GM18519 (cell line): ENCODE measurements around the gene VPS54.
"Not testable (repeated sequence)": the region's sequence is repeated elsewhere in the genome, so short reads cannot be mapped to it uniquely, and the experiment has no call there.

Experiments
- ATAC-seq: cut with Tn5 transposase; IDR thresholded peaks from one replicate; pipeline ENCODE4 v1.9.1; 2021; ENCODE audit warnings: mild to moderate bottlenecking, moderate library complexity; ENCODE audit not compliant: unreplicated experiment, low FRiP score

VPS54 gene

DNA sequence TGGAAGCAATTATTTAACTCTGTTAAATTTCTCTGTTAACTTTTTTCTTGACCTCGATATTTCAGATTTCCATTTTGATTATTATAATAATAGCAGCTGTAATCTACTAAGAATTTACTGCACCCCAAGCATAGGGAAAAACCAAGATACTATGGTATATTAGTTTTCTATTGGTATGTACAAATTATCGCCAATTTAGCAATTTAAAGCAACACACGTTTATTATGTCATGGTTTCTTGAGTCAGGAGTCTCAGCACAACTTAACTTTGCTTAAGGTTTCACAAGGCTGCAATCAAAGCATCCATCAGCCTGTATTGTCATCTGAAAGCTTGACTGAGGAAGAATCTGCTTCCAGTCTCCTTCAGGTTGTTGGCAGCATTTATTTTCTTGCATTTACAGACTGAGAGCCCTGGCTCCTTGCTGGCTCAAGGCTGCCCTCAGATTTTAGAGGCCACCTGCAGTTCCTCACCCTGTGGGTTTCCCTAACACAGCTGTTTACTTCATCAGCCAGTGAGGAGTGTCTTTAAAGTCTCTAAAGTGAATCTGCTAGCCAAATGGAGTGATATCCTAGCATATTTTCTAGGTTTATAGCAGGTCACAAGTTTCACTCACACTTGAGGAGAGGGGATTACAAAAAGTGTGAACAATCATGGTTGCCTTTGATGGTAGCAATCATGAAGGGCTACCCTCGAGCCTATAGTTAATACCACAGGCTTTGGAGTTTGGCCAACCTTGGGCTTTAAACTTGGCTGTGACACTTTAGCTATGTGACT, 4.4 kb upstream of the VPS54 start:
- no peak for ATAC-seq

DNA sequence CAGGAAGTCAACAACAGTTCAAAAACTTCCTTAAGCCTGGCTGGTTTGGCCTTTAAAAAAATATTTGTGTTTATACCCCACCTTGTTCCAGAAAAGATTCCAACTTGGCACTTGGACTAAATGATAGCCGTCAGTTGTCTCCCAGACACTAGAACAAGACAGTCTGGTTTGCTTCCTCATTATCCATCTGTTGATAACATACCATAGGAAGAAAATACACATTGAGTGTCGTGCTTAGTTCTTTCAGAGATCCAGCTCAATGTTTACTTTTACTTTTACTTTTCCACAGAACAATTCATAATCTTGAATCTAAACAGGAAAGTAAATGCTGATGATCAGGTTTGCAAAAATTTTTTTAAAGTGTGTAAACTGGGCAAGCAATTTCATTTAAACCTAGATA, 2.4 kb upstream of the VPS54 start:
- ATAC-seq = no peak

DNA sequence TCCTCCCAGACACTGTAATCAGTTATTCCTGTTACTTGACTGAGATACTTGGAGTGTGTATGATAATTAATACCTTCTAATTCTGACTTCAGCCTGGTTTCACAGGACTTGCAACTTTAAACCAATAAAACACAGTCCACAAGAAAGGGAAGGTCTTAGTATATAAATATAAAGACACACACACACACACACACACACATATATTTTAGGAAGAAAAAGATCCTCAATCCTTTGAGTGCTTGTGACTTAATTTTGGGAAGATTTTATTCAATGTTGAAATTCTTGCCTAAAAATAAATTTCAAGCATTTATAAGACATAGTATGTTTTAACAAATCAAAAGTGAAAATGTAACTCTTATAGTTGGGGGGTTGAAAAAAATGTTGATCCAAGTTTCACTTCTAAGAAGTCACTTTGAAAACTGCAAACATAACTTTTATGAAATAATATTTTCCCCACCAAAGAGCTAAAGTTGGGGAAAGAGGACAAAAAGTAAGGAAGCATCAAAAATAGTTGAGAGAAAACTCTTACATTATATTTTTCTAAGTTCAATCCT, 824 bp upstream of the VPS54 start:
- no peak for ATAC-seq

DNA sequence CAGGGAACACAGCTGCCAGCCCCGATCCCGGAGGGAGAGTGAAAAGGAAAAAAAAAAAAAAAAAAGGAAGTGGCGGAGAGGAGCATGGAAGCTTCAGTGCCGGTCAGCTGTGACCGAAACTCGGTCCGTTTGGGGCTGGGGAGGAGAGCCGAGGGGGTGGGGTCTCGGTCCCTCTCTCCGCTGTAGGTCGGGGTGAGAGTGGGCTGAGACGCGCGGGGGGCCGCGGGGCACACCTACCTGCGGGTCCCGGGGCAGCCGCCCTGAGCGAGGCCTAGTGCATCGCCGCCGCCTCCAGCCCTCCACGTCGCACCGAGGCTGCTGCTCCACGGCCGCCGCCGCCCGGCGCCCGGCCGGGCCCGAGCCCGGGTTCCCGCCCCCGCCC, 536 bp downstream of the VPS54 start:
- ATAC-seq = peak; percentile 22

DNA sequence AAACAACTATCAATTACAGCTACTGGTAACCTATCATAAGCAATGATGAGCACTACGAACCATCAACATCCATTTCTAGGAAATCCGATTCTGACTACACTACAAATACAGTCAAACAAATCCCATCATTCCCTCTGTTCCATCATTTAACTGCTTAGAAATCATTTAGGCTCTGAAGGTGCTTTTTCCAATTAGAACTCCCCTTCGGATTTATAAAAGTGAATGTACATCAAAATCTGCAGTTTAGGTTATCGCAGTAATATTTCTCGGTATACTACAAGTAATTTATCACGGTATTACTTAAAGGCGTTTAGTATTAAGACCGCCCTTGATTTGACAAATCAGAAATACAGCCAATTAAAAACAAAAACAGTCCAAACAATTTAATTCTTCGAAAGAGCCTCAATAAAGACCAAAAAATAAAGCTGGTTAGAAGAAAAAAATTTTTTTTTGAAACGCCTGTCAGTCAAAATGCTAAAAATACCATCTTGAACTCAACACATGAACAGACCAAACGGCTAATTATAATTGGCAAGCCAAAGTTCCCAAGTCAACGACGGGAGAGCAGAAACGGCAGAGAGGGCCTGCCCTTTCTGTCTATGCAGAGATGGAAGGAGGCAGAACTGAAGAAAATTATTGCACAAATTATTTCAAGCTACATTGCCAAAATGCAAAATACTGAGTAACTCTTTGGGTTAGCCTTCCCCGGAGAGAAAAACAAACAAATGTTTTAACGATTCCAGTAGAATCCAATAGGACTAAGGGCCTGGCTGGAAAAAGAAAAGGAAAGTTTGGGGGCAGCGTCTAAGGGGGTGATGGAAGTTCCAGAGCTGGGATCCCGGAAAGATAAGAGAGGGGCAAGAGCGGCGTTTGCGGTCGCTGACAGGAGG, 1.2 kb downstream of the VPS54 start:
- ATAC-seq = no peak

DNA sequence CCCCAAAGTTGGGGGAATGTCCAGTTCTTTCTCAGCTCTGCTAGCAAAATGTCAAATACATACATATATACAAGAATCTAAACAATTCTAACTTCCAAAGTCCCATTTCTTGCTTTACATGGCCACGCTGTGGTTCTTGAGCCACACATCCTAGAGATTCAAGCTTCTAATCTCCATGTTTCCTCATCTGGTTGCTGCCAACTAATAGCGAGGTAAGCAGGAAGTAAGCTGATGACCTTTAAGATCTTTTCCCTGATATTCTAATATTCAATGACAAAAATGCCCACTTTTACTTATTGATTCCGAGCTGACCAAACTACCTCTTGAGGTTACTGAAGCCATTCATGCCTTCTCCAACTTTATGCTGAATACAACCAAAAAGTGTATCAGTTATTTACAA, 3.3 kb downstream of the VPS54 start:
- ATAC-seq = no peak

DNA sequence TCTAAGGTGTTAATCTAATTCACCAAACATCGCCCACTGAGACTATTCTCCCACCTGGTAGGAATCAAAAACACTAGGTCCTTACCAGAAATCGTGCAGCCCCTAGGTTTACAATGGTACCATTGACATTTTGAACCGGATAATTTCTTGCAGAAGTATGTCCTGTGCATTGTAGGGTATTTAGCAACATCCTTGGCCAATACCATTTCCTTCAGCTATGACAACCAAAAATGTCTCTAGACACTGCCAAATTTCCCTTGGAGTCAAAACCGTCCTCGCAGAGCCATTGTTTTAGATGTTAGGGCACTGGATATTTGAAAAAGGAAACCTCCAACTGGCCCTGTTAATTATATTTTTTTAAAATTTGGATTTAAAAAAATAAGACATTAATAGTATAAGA, 3.8 kb downstream of the VPS54 start:
- no peak for ATAC-seq

DNA sequence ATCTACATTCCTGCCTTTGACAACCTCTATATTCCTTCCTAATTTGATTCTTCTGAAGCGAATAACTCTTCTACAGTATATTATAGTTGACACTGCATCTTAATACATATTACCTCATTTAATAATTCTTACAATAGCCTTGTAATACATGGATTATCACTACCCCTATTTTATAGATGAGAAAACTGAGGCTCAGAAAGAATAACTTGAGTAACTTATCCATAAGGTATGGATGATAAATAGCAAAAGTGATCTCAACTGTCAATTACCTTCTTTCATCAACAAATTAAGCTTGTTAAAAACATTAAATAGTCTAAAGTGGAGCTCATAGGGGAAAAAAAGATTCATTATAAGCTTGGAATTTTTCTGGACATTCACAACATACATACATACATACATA, 4.6 kb downstream of the VPS54 start:
- no peak for ATAC-seq

DNA sequence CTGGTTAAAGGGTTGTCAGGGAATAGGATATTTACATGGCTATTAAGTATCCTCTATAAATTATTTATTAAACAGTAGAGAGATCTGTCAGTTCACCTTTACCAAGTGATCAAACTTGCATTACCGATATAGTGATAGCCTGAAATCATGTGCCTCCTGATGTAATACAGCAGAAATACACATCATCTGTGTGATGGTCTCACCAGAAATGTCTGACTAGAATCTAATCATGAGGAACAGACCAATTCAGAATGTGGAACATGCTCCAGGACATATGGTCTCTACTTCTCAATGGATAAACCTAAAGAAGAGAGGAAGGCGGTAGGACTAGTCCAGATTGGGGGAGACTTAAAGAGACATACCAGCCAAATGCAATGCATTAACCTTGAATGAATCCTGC, 6.2 kb downstream of the VPS54 start:
- ATAC-seq = no peak

DNA sequence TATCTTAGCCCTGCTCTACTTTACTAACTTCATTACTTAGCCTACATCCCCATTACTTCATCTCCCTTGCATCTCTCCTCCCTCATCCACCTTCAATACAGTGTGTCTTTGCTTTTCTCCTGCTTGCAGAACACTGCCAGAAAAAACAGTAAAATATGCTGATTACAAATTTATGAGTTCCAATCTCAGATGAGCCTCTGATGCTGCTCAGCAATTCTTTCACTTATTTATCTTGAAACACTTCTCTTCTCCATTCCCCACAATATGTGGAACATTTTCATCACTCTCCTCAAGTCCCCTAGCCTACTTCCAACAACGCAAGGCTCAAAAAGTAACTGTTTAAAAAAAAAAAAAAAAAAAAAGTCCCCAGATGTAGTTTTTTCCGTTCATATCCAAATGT, 7.1 kb downstream of the VPS54 start:
- no peak for ATAC-seq

DNA sequence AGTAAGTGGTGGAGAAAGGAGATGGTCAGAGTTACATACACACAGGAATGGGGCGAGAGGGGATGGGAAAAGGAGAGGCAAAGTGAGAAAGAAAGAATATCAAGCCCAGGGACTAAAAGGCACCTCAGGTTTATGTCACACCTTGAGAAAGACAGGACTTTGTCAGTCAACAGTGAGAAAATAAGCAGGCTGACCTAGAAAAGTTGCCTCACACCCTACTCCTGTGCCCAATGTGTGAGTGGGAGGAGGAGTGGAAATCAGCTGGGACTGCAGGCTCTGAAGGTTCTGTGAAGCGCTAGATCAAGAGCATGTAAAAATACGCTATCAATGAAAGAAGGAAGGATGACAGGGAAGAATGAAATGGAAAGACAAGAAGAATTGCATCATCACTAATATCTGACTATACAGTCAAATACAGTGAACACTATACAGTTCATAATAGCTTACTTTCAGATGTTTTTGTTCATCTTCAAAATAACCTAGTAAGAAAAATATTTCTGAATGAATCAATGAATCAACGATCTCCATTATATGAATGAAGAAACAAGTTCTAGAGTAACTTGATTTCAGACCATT, 10.7 kb downstream of the VPS54 start:
- ATAC-seq = no peak

DNA sequence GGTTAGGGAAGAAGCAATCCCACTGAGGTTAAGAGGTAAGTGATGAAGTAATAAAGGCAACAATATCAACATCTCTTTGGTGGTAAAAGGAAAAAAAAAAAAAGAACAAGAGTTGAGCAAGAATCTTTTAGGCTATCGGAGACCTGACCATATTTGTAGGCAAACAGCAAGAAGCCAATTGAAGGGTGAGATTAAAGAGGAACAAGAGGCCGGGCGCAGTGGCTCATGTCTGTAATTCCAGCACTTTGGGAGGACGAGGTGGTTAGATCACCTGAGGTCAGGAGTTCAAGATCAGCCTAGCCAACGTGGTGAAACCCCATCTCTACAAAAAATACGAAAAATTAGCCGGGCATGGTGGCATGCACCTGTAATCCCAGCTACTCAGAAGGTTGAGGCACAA, 11.3 kb downstream of the VPS54 start:
- ATAC-seq = no peak

DNA sequence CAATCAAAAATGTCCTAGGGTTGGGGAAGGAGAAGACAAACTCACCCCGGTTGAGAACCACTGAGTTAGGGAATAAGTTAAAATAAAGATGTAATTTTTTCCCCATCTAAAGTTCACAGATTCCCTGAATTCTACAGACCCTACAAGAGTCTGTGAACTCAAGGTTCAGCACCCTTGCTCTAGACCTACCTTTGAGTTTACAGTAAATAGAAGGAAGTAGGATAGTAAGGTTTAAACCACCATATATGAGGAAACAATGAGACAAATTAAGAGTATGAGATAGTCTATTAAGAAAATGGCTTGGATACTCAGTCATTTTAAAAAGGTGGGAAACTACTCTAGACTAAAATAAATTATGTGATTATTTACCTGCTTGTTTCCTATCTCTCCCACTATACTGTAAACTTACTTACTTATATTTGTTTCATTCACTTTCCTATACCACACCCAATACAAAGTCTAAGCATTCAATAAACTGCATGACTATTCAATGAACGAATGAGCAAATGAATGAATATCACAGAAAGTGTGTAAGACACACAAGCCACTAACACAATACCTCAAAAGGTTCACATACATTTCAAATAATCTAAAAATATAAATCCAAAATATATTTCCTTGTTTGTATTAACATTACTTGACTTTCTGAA, 13.4 kb downstream of the VPS54 start:
- ATAC-seq = no peak

DNA sequence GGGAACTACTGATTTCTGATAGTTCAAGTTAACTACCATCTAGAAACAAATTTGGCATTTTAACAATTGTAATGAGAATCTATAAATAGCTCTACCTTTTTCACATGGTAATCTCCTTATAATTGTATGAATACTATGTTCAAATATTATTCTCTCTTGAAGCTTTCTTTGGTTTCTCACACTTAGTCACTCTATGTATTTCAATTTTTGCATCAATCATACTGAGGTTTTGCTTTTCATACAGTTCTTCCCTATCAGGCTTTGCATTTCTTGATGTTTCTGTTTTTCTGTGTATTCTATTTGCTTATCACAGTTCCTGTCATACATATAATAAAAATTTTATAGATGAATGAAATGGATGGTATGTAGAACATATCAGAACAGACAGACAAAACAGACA, 16.0 kb downstream of the VPS54 start:
- no peak for ATAC-seq

DNA sequence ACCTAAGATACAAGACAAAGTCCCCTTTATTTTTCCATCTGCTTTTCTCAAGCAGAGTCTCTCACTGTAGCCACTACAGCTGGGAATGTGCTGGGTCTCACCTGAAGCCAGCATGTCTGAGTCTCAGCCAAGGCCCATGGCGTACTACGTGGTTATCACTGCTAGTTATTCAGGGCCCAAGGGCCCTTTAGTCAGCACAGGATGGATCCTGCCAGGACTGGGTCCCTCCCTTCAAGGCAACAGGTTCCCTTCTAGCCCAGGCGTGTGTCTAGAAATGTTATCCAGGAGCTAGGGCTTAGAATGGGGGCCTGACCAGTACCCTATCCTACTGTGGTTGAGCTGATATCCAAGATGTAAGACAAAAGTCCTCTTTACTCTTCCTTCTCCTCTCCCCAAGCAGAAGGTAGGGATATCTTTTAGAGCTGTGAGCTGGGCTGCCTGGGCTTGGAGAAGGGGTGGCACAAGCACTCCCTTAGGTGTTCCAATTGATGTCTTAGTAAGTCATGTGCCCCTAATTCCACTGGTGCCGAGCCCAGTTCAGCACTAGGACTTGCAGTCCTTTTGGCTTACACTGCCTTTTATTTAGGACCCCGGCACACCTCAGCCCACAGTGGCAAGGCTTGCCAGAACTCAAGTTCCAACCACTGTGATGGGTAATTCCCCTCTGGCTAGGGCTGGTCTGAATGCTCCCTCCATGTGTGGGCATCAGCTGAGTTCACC, 17.7 kb downstream of the VPS54 start:
- no peak for ATAC-seq

DNA sequence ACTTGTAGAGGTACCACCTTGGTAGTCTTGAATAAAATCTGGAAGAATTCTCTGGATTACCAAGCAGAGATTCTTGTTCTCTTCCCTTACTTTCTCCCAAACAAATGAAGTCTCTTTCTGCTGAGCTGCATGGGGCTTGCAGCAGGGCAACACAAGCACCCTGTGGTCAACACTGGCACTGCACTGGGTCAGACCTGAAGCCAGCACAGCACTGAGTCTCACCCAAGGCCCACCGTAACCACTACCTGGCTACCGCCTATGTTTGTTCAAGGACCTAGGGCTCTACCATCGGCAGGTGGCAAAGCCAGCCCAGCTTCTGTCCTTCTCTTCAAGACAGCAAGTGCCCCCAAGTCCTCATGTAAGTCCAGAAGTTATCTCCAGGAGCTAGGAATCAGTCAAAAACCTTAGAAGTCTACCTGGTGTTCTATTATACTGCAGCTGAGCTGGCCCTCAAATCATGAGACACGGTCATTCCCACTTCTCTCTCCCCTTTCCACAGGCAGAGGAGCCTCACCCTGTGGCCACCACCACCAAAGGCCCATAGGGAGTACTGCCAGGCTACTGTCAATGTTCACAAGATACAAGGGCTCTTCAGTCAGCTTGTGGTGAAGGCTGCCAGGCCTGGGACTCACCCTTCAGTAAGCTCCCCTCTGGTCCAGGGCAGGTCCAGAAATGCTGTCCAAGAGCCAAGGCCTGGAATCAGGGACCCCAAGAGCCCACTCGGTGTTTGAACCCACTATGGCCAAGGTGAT, 18.4 kb downstream of the VPS54 start:
- ATAC-seq = no peak

DNA sequence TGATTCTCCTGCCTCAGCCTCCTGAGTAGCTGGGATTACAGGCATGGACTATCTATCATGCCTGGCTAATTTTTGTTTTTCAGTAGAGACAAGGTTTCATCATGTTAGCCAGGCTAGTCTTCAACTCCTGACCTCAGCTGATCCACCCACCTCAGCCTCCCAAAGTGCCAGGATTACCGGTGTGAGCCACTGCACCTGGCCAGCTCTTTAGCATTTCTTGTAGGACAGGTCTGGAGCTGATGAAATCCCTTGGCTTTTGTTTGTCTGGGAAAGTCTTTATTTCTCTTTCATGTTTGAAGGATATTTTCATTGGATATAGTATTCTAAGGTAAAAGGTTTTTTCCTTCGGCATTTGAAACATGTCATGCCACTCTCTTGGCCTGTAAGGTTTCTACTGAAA, 20.2 kb downstream of the VPS54 start:
- ATAC-seq = no peak

DNA sequence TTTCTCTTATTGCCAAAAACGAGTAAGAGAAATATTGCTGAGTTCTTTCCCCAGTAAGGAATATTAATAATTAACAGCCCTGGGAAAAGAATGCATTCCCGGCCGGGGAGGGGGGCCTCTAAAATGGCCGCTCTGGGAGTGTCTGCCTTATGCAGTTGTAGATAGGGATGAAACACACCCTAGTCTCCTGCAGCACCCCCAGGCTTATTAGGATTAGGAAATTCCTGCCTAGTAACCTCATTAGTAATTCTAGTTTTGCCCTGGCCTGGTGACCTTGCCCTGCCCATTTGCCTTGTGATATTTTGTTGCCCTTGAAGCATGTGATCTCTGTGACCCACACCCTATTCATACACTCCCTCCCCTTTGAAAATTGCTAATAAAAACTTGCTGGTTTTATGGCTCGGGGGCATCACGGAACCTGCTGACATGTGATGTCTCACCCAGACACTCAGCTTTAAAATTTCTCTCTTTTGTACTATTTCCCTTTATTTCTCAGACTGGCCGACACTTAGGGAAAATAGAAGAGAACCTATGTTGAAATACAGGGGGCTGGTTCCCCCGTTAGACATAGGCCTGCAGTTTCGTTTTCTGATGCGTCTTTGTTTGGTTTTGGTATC, 22.5 kb downstream of the VPS54 start:
- ATAC-seq = not testable (repeated sequence)
